Loucy (cell line): ENCODE measurements around the gene DERA.

Experiments
- H2AFZ ChIP-seq: fragments of 200-600 bp; sonication (generic); 2 replicates; pipeline ENCODE4 v1.6.0; 2016; ENCODE audit warnings: antibody characterized with exemption, mild to moderate bottlenecking, low read length, moderate library complexity
- H3F3A ChIP-seq: fragments of 200-600 bp; 2 replicates; pipeline ENCODE4 v1.6.0; 2016; ENCODE audit warnings: antibody characterized with exemption, low read depth, mild to moderate bottlenecking
- H3K27me3 ChIP-seq: fragments of 200-600 bp; sonication (generic); 2 replicates; pipeline ENCODE4 v1.6.1; 2014; ENCODE audit warnings: low read length, mild to moderate bottlenecking; ENCODE audit not compliant: insufficient read depth, poor library complexity, severe bottlenecking
- H3K36me3 ChIP-seq: fragments of 200-600 bp; sonication (generic); 2 replicates; pipeline ENCODE4 v1.6.1; 2016; ENCODE audit warnings: low read length; ENCODE audit not compliant: insufficient read depth
- H3K4me1 ChIP-seq: fragments of 200-600 bp; sonication (generic); 2 replicates; pipeline ENCODE4 v1.5.1; 2014; ENCODE audit warnings: low read length, mild to moderate bottlenecking; ENCODE audit not compliant: insufficient read depth, poor library complexity, severe bottlenecking
- H3K4me2 ChIP-seq: fragments of 200-600 bp; sonication (generic); 2 replicates; pipeline ENCODE4 v1.6.0; 2014; ENCODE audit warnings: antibody characterized with exemption, low read length, low read depth, mild to moderate bottlenecking; ENCODE audit not compliant: poor library complexity, severe bottlenecking
- H3K4me3 ChIP-seq: fragments of 200-600 bp; sonication (generic); 2 replicates; pipeline ENCODE4 v1.5.1; 2014; ENCODE audit warnings: low read length, mild to moderate bottlenecking, mixed read lengths; ENCODE audit not compliant: poor library complexity, severe bottlenecking
- H3K79me2 ChIP-seq: fragments of 200-600 bp; sonication (generic); 2 replicates; pipeline ENCODE4 v1.6.1; 2014; ENCODE audit warnings: low read length; ENCODE audit not compliant: insufficient read depth
- H3K9ac ChIP-seq: fragments of 200-600 bp; sonication (generic); 2 replicates; pipeline ENCODE4 v1.6.0; 2014; ENCODE audit warnings: mild to moderate bottlenecking, low read depth, low read length, moderate library complexity; ENCODE audit not compliant: poor library complexity, severe bottlenecking
- H3K9me2 ChIP-seq: fragments of 200-600 bp; sonication (generic); replicated peaks from 2 replicates; pipeline ENCODE4 v1.6.1; 2016; ENCODE audit warnings: low read depth, low read length, mixed read lengths
- H3K9me3 ChIP-seq: fragments of 200-600 bp; sonication (generic); 2 replicates; pipeline ENCODE4 v1.6.1; 2014; ENCODE audit warnings: mild to moderate bottlenecking, antibody characterized with exemption, low read length, low read depth; ENCODE audit not compliant: insufficient read depth
- H4K20me1 ChIP-seq: fragments of 200-600 bp; sonication (generic); 2 replicates; pipeline ENCODE4 v1.6.0; 2014; ENCODE audit warnings: antibody characterized with exemption, low read length, mild to moderate bottlenecking; ENCODE audit not compliant: insufficient read depth, poor library complexity, severe bottlenecking
- EZH2phosphoT487 ChIP-seq: fragments of 200-600 bp; IDR thresholded peaks from 2 replicates; pipeline ENCODE4 v1.6.1; 2018; ENCODE audit warnings: antibody characterized with exemption, mild to moderate bottlenecking, moderate library complexity, borderline replicate concordance
- TF ChIP-seq, protein P1 (sequence below): fragments of 200-600 bp; sonication (generic); conservative IDR thresholded peaks from 2 replicates; pipeline ENCODE4 v1.5.1; 2014; ENCODE audit warnings: mild to moderate bottlenecking, antibody characterized with exemption, low read length

Gene DERA

GRCh38 chr12:15972894-15973293, 61.8 kb downstream of the DERA start:
- Histone ChIP-seq H3K79me2 (no peaks in the 10 kb centered on the region), H3K9me2 (no peaks in the 10 kb centered on the region), H3K36me3 (peaks cover 19% of the 10 kb centered on the region; the same call in 1 of the 2 replicates), H3K9ac (no peak overlapping the region), H3K27me3 (no peaks in the 10 kb centered on the region), H3K4me2 (no peak overlapping the region), H2AFZ (no peak overlapping the region), H3K4me3 (no peak overlapping the region), H3F3A (no peaks in the 10 kb centered on the region), H4K20me1 (no peaks in the 10 kb centered on the region), H3K4me1 (no peaks in the 10 kb centered on the region), H3K9me3 (no peaks in the 10 kb centered on the region)
- TF ChIP-seq, protein P1, sequence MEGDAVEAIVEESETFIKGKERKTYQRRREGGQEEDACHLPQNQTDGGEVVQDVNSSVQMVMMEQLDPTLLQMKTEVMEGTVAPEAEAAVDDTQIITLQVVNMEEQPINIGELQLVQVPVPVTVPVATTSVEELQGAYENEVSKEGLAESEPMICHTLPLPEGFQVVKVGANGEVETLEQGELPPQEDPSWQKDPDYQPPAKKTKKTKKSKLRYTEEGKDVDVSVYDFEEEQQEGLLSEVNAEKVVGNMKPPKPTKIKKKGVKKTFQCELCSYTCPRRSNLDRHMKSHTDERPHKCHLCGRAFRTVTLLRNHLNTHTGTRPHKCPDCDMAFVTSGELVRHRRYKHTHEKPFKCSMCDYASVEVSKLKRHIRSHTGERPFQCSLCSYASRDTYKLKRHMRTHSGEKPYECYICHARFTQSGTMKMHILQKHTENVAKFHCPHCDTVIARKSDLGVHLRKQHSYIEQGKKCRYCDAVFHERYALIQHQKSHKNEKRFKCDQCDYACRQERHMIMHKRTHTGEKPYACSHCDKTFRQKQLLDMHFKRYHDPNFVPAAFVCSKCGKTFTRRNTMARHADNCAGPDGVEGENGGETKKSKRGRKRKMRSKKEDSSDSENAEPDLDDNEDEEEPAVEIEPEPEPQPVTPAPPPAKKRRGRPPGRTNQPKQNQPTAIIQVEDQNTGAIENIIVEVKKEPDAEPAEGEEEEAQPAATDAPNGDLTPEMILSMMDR = no peak
- no peak for TF ChIP-seq EZH2phosphoT487

GRCh38 chr12:15977999-15978951, 67.1 kb downstream of the DERA start:
- no peak overlapping the region for H3K4me3 ChIP-seq
- H3F3A ChIP-seq = no peaks in the 10 kb centered on the region

DNA sequence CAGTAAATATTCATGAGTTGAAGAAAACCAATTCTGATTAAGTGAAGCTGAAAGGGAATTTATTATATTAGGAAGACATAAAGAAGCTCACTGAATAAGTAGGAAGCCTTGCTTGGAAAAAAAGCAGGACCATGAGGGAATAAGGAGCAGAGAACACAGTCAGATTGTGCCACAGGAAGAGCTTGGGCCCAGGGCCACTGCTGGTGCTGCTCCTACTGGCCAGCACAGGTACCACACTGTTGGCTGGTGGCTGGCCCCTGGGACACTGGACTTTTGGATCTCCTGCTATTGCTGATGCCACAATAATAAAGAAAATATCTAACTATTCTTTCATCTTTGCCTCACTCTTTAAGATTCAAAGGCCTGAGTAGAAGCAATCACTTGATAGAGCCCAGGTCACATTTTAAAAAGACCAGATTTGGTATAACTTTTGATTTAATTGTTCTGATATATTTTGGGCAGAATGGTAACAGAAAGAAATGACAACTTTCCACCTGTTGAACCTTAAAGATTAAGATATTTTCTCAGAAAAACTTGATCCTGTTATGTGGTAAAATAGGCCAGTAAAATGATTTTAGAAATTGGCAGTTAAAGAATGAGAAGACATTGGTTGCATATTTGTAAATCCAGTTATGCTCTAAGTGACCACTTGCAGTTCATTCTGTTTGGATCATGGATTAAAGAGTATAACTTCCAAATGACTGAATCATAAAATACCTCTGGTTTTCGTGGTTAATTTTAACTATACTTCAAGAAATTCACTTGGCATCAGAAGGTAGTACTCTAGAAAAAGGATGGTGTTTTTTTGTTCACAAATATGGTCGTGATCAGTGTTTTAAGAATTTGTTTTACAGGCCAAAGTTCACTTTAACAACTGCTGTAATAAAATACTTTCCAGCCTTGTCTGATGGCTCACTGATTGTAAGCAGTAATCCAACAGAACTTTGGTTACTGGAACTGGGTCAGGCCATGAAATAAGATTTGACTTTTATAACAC, 68.3 kb downstream of the DERA start:
- Histone ChIP-seq H3K4me1 (no peaks in the 10 kb centered on the region), H3K4me2 (no peak overlapping the region), H3F3A (no peaks in the 10 kb centered on the region)

More at GRCh38 chr12:15977999-15978951, 67.1 kb downstream of the DERA start:
- no peaks in the 10 kb centered on the region for H3K27me3 ChIP-seq
- no peaks in the 10 kb centered on the region for H3K9me2 ChIP-seq
- H3K9ac ChIP-seq = no peak overlapping the region
- no peaks in the 10 kb centered on the region for H4K20me1 ChIP-seq
- no peaks in the 10 kb centered on the region for H3K9me3 ChIP-seq
- no peak overlapping the region for H2AFZ ChIP-seq
- H3K79me2 ChIP-seq = no peaks in the 10 kb centered on the region
- no peak for TF ChIP-seq EZH2phosphoT487
- TF ChIP-seq, protein P1 = no peak
- H3K36me3 ChIP-seq = peaks cover 8% of the 10 kb centered on the region; the same call in 1 of the 2 replicates
- no peaks in the 10 kb centered on the region for H3K4me1 ChIP-seq
- H3K4me2 ChIP-seq = no peak overlapping the region

More for the DNA sequence above, 68.3 kb downstream of the DERA start:
- H3K27me3 ChIP-seq = no peaks in the 10 kb centered on the region
- H3K9ac ChIP-seq = no peak overlapping the region
- no peaks in the 10 kb centered on the region for H3K9me2 ChIP-seq
- no peak overlapping the region for H3K4me3 ChIP-seq
- no peak overlapping the region for H2AFZ ChIP-seq
- no peak for TF ChIP-seq EZH2phosphoT487
- TF ChIP-seq, protein P1 = peak; percentile 67
- no peaks in the 10 kb centered on the region for H3K9me3 ChIP-seq
- H4K20me1 ChIP-seq = no peaks in the 10 kb centered on the region
- no peaks in the 10 kb centered on the region for H3K79me2 ChIP-seq
- peaks cover 16% of the 10 kb centered on the region; the same call in 1 of the 2 replicates for H3K36me3 ChIP-seq
